ENCODE measurements around the gene HHIPL1. TPM values are rescaled to one million over a fixed set of nuclear protein-coding genes. Genes with fewer than 3 reads are reported as not detected.

HHIPL1 gene
- total RNA-seq, 1 donor from 2014 or later: 2.7 TPM

- no peak overlapping the region for H3K4me3 Mint-ChIP-seq (ENCODE audit: unreplicated experiment)
- H3K27ac Mint-ChIP-seq (ENCODE audit: unreplicated experiment): no peak overlapping the region
- TF ChIP-seq CTCF (IDR thresholded peaks at IDR 0.05): no peak
- H3K27me3 Mint-ChIP-seq (ENCODE audit: unreplicated experiment): peaks cover 3% of the 10 kb centered on the region
- no peaks in the 10 kb centered on the region for H3K36me3 Mint-ChIP-seq (ENCODE audit: unreplicated experiment)
- no peaks in the 10 kb centered on the region for H3K9me3 Mint-ChIP-seq (ENCODE audit: unreplicated experiment)
- DNase-seq (ENCODE audit: extremely low spot score, unreplicated experiment): peak; percentile 75
- peaks cover 3% of the 10 kb centered on the region for H3K4me1 Mint-ChIP-seq (ENCODE audit: unreplicated experiment)
These were observed 83.4 kb downstream of the HHIPL1 start for GRCh38 chr14:99728231-99728920.

GRCh38 chr14:99728981-99729451, 84.1 kb downstream of the HHIPL1 start:
- DNase-seq (ENCODE audit: extremely low spot score, unreplicated experiment): peak; percentile 44
- Mint-ChIP-seq H3K4me3 (ENCODE audit: unreplicated experiment) (no peak overlapping the region), H3K9me3 (ENCODE audit: unreplicated experiment) (no peaks in the 10 kb centered on the region), H3K27ac (ENCODE audit: unreplicated experiment) (no peak overlapping the region), H3K27me3 (ENCODE audit: unreplicated experiment) (no peaks in the 10 kb centered on the region), H3K36me3 (ENCODE audit: unreplicated experiment) (no peaks in the 10 kb centered on the region), H3K4me1 (ENCODE audit: unreplicated experiment) (peaks cover 3% of the 10 kb centered on the region)
- TF ChIP-seq CTCF (IDR thresholded peaks at IDR 0.05): no peak

Other genes with a start within 250 kb of the HHIPL1 start
- 49.1 and 49.8 TPM in 2 replicates for gene SETD3, start 164.3 kb upstream of the HHIPL1 start, total RNA-seq
- 55.8 and 57.4 TPM in 2 replicates for gene CCNK, start 163.7 kb upstream of the HHIPL1 start, total RNA-seq
- gene CCDC85C, start 40.9 kb upstream of the HHIPL1 start, total RNA-seq: 4.4 and 5.1 TPM in 2 replicates
- gene CYP46A1, start 39.2 kb downstream of the HHIPL1 start, total RNA-seq: 1.3 and 1.8 TPM in 2 replicates
- 34.8 and 38.1 TPM in 2 replicates for gene EML1, start 148.3 kb downstream of the HHIPL1 start, total RNA-seq